Measurements from ENCODE around the gene MAGED2. TPM values are rescaled to one million over a fixed set of nuclear protein-coding genes. Genes with fewer than 3 reads are reported as not detected.
"Not testable (repeated sequence)": the region's sequence is repeated elsewhere in the genome, so short reads cannot be mapped to it uniquely, and the experiment has no call there.

The MAGED2 gene
- total RNA-seq, 4 donors from 2014 or later, result 176 to 324 (median 272) TPM

- H3K4me1 ChIP-seq, result no peaks in the 10 kb centered on the region
- DNase-seq, result no peak
- intact Hi-C loops (cut with DNase I), result no loop called here
- no peaks in the 10 kb centered on the region for H3K9me3 ChIP-seq
- no peaks in the 10 kb centered on the region for H3K27me3 ChIP-seq
- WGBS, 2 donors, result 92 to 93% methylated on average over 4 to 8 of the region's 8 CpGs
- no peaks in the 10 kb centered on the region for H3K36me3 ChIP-seq
- H3K27ac ChIP-seq, result no peak overlapping the region
- TF ChIP-seq CTCF (IDR thresholded peaks at IDR 0.05) (no peak), POLR2A (IDR thresholded peaks at IDR 0.05) (no peak)
- no peak overlapping the region for H3K4me3 ChIP-seq (replicated peaks in 1 of 3)
Measured at GRCh38 chrX:54824722-54825121, 17.2 kb downstream of the MAGED2 start.

DNA sequence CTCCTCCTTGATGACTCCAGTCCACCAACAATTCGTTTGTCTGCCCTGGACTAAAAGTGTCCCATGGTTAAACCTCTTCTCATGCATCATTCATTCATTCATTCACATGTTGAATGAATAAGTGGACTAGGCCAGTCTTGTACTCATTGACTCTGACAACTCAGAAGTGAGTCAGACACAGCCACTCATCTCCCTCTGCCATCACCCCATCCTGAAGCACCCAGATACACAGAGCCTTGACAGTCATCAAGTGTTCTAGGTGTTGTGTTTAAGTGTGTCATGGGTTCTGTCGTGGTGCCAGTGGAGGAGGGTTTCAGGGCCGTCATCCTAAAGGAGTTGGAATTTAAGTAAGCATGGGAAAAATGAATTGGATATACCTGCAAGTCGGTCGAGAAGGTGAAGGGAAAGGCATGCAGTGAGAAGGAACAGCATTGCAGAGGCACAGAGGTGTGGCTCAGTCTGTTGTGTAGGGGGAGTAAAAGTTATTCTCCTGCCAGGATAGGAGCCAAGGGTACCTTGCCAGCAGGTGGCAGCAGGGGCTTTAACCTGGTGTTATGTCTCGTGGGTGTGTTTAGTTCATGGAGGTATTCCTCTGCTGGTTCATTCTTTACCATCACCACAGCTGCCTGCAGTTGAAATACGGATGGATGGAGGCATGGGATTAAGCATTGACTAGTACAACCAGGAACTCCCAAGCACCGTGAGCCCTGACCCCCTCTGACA lies 18.3 kb downstream of the MAGED2 start:
- 69 to 72% methylated on average over 6 to 8 of the region's 8 CpGs for WGBS, 2 donors
- H3K4me3 ChIP-seq (replicated peaks in 1 of 3), result no peak overlapping the region
- no peaks in the 10 kb centered on the region for H3K36me3 ChIP-seq
- no peaks in the 10 kb centered on the region for H3K27me3 ChIP-seq
- no peaks in the 10 kb centered on the region for H3K4me1 ChIP-seq
- DNase-seq, result no peak
- no peak for TF ChIP-seq POLR2A (IDR thresholded peaks at IDR 0.05)
- TF ChIP-seq CTCF (IDR thresholded peaks at IDR 0.05), result no peak
- no peak overlapping the region for H3K27ac ChIP-seq
- no peaks in the 10 kb centered on the region for H3K9me3 ChIP-seq
- intact Hi-C loops (cut with DNase I), result no loop called here

DNA sequence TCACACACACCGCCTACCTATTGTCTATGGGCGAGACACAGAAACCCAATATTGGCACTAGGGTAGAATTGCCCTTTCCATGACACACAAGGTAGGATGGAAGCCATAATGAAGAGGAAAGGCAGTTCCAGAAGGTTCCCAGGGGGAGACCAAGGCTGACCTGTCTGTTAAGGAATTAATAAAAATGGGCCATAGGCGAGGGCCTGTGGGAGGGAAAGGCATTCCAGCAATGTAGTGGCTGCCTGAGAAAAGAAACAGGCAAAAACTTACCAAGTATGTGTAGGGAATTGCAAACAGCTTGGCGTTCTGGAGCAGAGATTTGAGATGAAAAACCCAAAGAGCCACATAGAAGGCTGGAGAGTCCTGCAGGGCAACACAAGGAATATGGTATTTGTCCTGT lies 19.1 kb downstream of the MAGED2 start:
- no peak for DNase-seq
- TF ChIP-seq POLR2A (IDR thresholded peaks at IDR 0.05) (no peak), CTCF (IDR thresholded peaks at IDR 0.05) (no peak)
- WGBS, 2 donors, result 81 to 83% methylated on average over 3 to 4 of the region's 4 CpGs
- H3K36me3 ChIP-seq, result no peaks in the 10 kb centered on the region
- intact Hi-C loops (cut with DNase I), result no loop called here
- no peak overlapping the region for H3K27ac ChIP-seq
- H3K4me3 ChIP-seq (replicated peaks in 1 of 3), result no peak overlapping the region
- no peaks in the 10 kb centered on the region for H3K4me1 ChIP-seq
- no peaks in the 10 kb centered on the region for H3K27me3 ChIP-seq
- no peaks in the 10 kb centered on the region for H3K9me3 ChIP-seq

DNA sequence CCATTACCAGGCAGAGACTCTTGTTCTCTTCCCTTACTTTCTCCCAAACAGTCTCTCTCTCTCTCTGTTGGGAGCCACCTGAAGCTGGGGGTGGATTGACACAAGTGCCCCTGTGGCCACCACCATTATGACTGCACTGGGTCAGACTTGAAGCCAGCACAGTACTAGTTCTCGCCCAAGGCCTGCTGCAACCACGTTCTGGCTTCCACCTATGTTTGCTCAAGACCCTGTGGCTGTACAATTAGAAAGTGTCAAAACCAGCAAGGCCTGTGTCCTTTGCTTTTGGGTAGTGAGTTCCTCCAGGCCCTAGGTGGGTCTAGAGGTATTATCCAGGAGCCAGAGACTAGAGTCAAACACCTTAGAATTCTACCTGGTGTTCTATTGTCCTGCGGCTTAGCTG lies 31.0 kb downstream of the MAGED2 start:
- Histone ChIP-seq H3K27me3 (no peaks in the 10 kb centered on the region), H3K36me3 (no peaks in the 10 kb centered on the region), H3K4me1 (no peaks in the 10 kb centered on the region), H3K27ac (no peak overlapping the region), H3K9me3 (no peaks in the 10 kb centered on the region), H3K4me3 (replicated peaks in 1 of 3) (no peak overlapping the region)
- 73 to 90% methylated on average over 3 of the region's 3 CpGs for WGBS, 2 donors
- intact Hi-C loops (cut with DNase I), result no loop called here
- no peak for TF ChIP-seq POLR2A (IDR thresholded peaks at IDR 0.05)
- no peak for TF ChIP-seq CTCF (IDR thresholded peaks at IDR 0.05)
- DNase-seq, result no peak

DNA sequence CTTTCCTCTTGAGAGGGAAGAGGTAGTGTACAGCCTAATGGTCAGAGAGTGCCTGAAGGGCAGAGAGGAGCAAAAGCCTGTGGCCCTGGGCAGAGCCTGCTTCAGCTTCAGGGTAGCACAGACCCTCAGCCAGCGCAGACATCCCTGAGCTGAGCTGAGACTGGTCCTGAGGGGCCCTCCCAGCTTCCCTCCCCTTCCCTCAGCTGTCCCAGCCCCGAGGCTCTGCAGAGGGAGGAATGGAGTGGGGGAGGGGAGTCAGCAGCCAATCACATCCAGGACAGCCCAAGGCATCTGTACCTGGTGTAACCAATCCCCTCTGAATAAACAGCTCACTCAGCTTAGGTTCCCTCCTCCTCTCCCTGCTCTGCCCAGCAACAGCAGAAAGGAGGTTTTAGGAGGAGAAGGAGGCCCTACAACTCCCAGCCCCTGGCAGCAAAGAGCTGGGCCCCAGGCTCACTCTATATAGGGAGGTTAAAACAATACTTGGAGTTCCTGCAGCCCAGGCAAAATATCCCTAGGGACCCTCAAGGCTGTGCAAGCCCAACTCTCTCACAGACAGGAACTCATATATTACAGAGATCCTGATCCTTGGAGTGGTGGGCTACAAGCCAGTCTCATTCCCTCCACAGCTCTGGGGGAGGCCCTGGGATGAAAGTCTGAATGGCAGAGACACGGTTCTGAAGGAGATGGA lies 33.8 kb downstream of the MAGED2 start:
- H3K4me1 ChIP-seq; DNase-seq; H3K4me3 ChIP-seq (replicated peaks in 1 of 3); H3K36me3 ChIP-seq; intact Hi-C loops (cut with DNase I); H3K9me3 ChIP-seq; H3K27ac ChIP-seq; H3K27me3 ChIP-seq: not testable (repeated sequence)
- WGBS, 2 donors, result 8 to 10% methylated on average over 1 of the region's 3 CpGs
